IPS DF 6.9 (cell line): ENCODE results near the gene CDK17.
"Not testable (repeated sequence)": the region's sequence is repeated elsewhere in the genome, so short reads cannot be mapped to it uniquely, and the experiment has no call there.

Source experiments
- DNase-seq: peaks from one replicate; pipeline ENCODE4 v3.0.0-alpha.2; 2013; ENCODE audit warnings: low read depth, low spot score
- H3K27ac ChIP-seq: one replicate; pipeline ENCODE4 v1.5.1; 2013; ENCODE audit warnings: low read length, control low read depth
- H3K27me3 ChIP-seq: 2 replicates; pipeline ENCODE4 v1.6.1; 2013; ENCODE audit warnings: mild to moderate bottlenecking, low read length; ENCODE audit not compliant: control insufficient read depth, insufficient read depth
- H3K36me3 ChIP-seq: 2 replicates; pipeline ENCODE4 v1.6.1; 2013; ENCODE audit warnings: low read length; ENCODE audit not compliant: control insufficient read depth, insufficient read depth
- H3K4me1 ChIP-seq: 2 replicates; pipeline ENCODE4 v1.6.1; 2013; ENCODE audit warnings: low read length; ENCODE audit not compliant: control insufficient read depth, insufficient read depth
- H3K4me3 ChIP-seq: 2 replicates; pipeline ENCODE4 v1.5.1; 2013; ENCODE audit warnings: mild to moderate bottlenecking, low read length
- H3K9me3 ChIP-seq: 2 replicates; pipeline ENCODE4 v1.6.1; 2013; ENCODE audit warnings: low read length, inconsistent platforms; ENCODE audit not compliant: control insufficient read depth, insufficient read depth
- WGBS: extraction: QIAGEN DNeasy Blood & Tissue Kit; methylation state at CpG from one replicate; pipeline ENCODE4 v1.1.7; 2013; ENCODE audit warnings: mixed read lengths, missing lambda C conversion rate; ENCODE audit not compliant: insufficient read length, insufficient coverage; 5-methylcytosine and 5-hydroxymethylcytosine counted together

The CDK17 gene

DNA sequence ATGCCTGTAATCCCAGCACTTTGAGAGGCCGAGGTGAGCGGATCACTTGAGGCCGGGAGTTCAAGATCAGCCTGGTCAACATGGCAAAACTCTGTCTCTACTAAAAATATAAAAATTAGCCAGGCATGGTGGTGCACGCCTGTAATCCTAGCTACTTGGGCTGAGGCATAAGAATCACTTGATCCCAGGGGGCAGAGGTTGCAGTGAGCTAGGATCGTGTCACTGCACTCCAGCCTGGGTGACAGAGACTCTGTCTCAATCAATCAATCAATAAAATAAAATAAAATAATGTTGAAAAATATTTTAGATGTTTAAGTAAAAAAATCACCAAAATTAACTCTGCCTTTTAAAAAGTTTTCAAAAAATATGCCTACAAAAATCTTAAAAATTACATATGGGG is 60.6 kb downstream of the CDK17 start:
- WGBS = no CpG with 5 or more reads among the region's 5 CpGs
- not testable (repeated sequence) for H3K27ac ChIP-seq, H3K4me3 ChIP-seq, DNase-seq, H3K4me1 ChIP-seq, H3K27me3 ChIP-seq, H3K9me3 ChIP-seq, H3K36me3 ChIP-seq

- Histone ChIP-seq H3K4me3 (no peak overlapping the region), H3K27me3 (no peaks in the 10 kb centered on the region), H3K36me3 (no peaks in the 10 kb centered on the region), H3K27ac (no peak overlapping the region), H3K4me1 (no peaks in the 10 kb centered on the region), H3K9me3 (no peaks in the 10 kb centered on the region)
- no CpG with 5 or more reads among the region's 3 CpGs for WGBS
- DNase-seq = no peak
These were observed 61.3 kb downstream of the CDK17 start for GRCh38 chr12:96338852-96339471.

DNA sequence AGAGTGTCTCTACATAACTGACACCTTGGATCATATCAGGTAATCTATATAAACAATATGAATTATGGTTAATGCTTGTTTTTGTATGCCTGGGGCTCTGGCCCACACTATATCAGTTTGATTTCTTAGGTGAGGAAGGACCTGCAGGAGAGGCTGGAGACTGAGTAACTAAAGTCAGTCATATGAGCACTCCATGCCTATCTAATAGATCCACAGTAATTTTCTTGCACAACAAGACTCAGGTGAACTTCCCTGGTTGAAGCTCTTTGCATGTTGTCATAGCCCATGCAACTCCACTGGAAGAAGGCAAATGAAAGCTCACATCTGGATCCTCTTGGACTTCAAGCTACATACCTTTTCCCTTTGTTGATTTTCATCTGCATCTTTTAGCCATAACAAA is 62.3 kb downstream of the CDK17 start:
- no peak overlapping the region for H3K27ac ChIP-seq
- no peaks in the 10 kb centered on the region for H3K36me3 ChIP-seq
- DNase-seq = no peak
- H3K27me3 ChIP-seq = no peaks in the 10 kb centered on the region
- no peak overlapping the region for H3K4me3 ChIP-seq
- H3K4me1 ChIP-seq = no peaks in the 10 kb centered on the region
- H3K9me3 ChIP-seq = no peaks in the 10 kb centered on the region

GRCh38 chr12:96336489-96336888 is 63.8 kb downstream of the CDK17 start:
- H3K9me3 ChIP-seq = no peaks in the 10 kb centered on the region
- H3K4me3 ChIP-seq = no peak overlapping the region
- no peaks in the 10 kb centered on the region for H3K36me3 ChIP-seq
- no peaks in the 10 kb centered on the region for H3K4me1 ChIP-seq
- DNase-seq = no peak
- 100% methylated on average over 1 of the region's 4 CpGs for WGBS
- H3K27ac ChIP-seq = no peak overlapping the region
- no peaks in the 10 kb centered on the region for H3K27me3 ChIP-seq

GRCh38 chr12:96335270-96335669 is 65.0 kb downstream of the CDK17 start:
- no peak for DNase-seq
- H3K27me3 ChIP-seq = no peaks in the 10 kb centered on the region
- H3K4me3 ChIP-seq = no peak overlapping the region
- no peaks in the 10 kb centered on the region for H3K9me3 ChIP-seq
- H3K4me1 ChIP-seq = no peaks in the 10 kb centered on the region; the same call in 1 of the 2 replicates
- WGBS = no CpG with 5 or more reads among the region's 5 CpGs
- no peak overlapping the region for H3K27ac ChIP-seq
- no peaks in the 10 kb centered on the region for H3K36me3 ChIP-seq

DNA sequence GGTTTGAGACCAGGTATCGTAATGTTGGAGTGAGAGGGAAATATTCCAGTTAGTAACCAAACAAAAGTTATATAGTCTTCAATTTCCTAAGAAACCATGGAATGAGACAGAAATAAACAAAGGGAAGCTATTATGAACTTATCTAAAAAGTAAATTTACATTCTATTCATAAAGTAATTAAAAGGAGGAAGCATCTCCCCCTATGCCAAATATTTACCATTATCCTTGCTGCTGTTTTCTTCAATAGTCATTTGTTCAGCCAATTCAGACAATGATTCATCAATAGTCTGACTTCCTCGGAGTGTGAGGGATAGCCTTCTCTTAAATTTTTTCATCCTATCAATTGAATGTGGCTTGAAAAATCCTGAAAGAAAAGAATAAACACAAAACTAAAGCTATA is 65.7 kb downstream of the CDK17 start:
- Histone ChIP-seq H3K27ac (no peak overlapping the region), H3K4me3 (no peak overlapping the region), H3K4me1 (no peaks in the 10 kb centered on the region; the same call in 1 of the 2 replicates), H3K9me3 (no peaks in the 10 kb centered on the region), H3K36me3 (no peaks in the 10 kb centered on the region), H3K27me3 (no peaks in the 10 kb centered on the region)
- no CpG with 5 or more reads among the region's 2 CpGs for WGBS
- no peak for DNase-seq

DNA sequence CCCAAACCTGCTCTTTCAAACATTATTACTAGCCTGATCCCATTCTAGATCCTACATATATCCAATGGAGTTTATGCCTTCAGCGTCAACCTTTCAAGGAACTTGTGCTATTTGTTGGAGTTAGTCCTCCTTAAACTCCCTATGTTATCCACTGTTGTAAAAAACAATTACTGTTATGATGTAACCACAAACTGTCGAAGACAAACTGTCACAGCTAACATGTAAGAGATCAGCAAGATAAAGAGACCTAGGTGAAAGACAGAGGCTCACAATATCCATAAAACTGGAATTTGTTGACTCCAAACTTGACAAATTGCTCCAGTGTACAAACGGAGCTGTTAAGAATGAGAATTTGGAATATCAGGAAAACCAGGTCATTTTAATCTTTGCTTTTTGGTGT is 70.7 kb downstream of the CDK17 start:
- no CpG with 5 or more reads among the region's 3 CpGs for WGBS
- Histone ChIP-seq H3K36me3 (no peaks in the 10 kb centered on the region), H3K27ac (no peak overlapping the region), H3K4me1 (no peaks in the 10 kb centered on the region; the same call in 1 of the 2 replicates), H3K27me3 (no peaks in the 10 kb centered on the region), H3K9me3 (no peaks in the 10 kb centered on the region), H3K4me3 (no peak overlapping the region)
- DNase-seq = no peak

- DNase-seq = no peak
- no CpG with 5 or more reads among the region's 2 CpGs for WGBS
- no peak overlapping the region for H3K4me3 ChIP-seq
- H3K27me3 ChIP-seq = no peaks in the 10 kb centered on the region
- H3K27ac ChIP-seq = no peak overlapping the region
- H3K9me3 ChIP-seq = no peaks in the 10 kb centered on the region
- no peaks in the 10 kb centered on the region for H3K36me3 ChIP-seq
- H3K4me1 ChIP-seq = no peaks in the 10 kb centered on the region; the same call in 1 of the 2 replicates
These were observed 71.2 kb downstream of the CDK17 start for GRCh38 chr12:96329018-96329417.

DNA sequence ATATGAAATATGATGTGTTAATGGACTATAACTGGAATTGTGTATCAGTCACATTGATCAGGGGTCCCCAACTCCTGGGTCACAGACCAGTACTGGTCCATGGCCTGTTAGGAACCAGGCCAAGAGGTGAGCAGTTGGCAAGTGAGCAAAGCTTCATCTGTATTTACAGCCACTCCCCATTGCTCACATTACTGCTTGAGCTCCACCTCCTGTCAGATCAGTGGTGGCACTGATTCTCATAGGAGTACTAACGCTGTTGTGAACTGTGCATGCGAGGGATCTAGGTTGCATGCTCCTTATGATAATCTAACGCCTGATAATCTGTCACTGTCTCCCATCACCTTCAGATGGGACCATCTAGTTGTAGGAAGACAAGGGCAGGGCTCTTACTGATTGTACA is 72.3 kb downstream of the CDK17 start:
- DNase-seq = no peak
- H3K27me3 ChIP-seq = no peaks in the 10 kb centered on the region
- no peaks in the 10 kb centered on the region; the same call in 1 of the 2 replicates for H3K4me1 ChIP-seq
- no CpG with 5 or more reads among the region's 3 CpGs for WGBS
- no peaks in the 10 kb centered on the region for H3K36me3 ChIP-seq
- no peak overlapping the region for H3K27ac ChIP-seq
- no peaks in the 10 kb centered on the region for H3K9me3 ChIP-seq
- H3K4me3 ChIP-seq = no peak overlapping the region

DNA sequence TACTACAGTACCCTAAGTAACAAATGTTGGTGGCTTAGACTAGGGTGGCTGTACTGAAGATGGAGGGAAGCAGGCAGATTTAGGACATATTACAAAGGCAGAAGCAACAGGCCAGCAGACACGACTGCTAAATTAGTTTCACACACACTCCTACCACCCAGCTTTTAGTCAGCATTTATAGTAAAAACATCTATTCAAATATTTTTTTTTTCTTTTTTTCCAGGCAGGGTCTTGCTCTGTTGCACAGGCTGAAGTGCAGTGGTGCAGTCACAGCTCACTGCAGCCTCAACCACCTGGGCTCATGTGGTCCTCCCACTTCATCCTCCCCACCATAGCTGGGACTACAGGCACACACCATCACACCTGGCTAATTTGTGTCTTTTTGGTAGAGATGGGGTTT is 72.9 kb downstream of the CDK17 start:
- WGBS = no CpG with 5 or more reads among the region's 1 CpG
- no peaks in the 10 kb centered on the region; the same call in 1 of the 2 replicates for H3K4me1 ChIP-seq
- H3K4me3 ChIP-seq = no peak overlapping the region

GRCh38 chr12:96326628-96327227 is 73.5 kb downstream of the CDK17 start:
- Histone ChIP-seq H3K27me3 (no peaks in the 10 kb centered on the region), H3K4me3 (no peak overlapping the region), H3K36me3 (no peaks in the 10 kb centered on the region), H3K27ac (no peak overlapping the region), H3K4me1 (no peaks in the 10 kb centered on the region; the same call in 1 of the 2 replicates), H3K9me3 (no peaks in the 10 kb centered on the region)
- no peak for DNase-seq
- WGBS = no CpG with 5 or more reads among the region's 6 CpGs

More for the DNA sequence above, 72.9 kb downstream of the CDK17 start:
- Histone ChIP-seq H3K9me3 (no peaks in the 10 kb centered on the region), H3K27ac (no peak overlapping the region), H3K27me3 (no peaks in the 10 kb centered on the region), H3K36me3 (no peaks in the 10 kb centered on the region)
- no peak for DNase-seq
